ENCODE measurements around the gene TMEM17.

DNA sequence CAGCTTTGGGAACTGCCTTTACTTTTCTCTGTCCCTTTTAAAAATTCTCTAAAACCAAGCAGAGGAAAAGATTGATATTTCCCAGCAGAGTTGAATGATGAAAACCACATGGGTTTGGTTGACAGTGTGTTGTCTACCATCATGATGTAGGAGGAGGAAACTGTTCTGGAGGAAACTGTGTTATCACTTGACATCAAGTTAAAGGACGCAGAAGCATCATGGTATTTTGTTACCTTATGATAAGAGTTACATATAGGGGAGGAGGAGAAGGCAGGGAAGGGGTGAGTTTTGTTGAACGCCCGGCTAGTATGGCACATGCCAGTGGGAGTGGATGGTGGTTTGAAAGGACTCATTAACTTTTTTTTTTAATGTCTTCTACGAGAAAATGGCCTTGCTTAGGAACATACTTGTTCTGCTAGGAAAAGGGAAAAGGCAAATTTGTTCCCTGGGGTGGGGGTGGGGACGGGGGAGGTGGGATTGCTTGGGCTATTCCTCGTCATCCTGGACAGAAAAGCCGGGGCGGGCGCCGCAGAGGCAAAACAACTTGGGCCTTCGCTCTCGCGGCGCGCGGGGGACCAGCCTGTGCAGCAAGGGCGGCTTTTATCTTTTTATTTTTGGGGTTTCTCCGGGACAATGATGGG, 766 bp downstream of the TMEM17 start:
- TF ChIP-seq, protein P1, sequence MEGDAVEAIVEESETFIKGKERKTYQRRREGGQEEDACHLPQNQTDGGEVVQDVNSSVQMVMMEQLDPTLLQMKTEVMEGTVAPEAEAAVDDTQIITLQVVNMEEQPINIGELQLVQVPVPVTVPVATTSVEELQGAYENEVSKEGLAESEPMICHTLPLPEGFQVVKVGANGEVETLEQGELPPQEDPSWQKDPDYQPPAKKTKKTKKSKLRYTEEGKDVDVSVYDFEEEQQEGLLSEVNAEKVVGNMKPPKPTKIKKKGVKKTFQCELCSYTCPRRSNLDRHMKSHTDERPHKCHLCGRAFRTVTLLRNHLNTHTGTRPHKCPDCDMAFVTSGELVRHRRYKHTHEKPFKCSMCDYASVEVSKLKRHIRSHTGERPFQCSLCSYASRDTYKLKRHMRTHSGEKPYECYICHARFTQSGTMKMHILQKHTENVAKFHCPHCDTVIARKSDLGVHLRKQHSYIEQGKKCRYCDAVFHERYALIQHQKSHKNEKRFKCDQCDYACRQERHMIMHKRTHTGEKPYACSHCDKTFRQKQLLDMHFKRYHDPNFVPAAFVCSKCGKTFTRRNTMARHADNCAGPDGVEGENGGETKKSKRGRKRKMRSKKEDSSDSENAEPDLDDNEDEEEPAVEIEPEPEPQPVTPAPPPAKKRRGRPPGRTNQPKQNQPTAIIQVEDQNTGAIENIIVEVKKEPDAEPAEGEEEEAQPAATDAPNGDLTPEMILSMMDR (conservative IDR thresholded peaks at IDR 0.05; ENCODE audit: low read length) = no peak
- TF ChIP-seq EZH2phosphoT487 (IDR thresholded peaks at IDR 0.05; ENCODE audit: borderline replicate concordance, low read depth, low read length) = no peak
